Duodenal mucosa (tissue), 2 donors: ENCODE measurements around the gene BCKDHA.
"Not testable (repeated sequence)": the region's sequence is repeated elsewhere in the genome, so short reads cannot be mapped to it uniquely, and the experiment has no call there.

Experiments used
- H3K27ac ChIP-seq: one replicate; pipeline ENCODE4 v1.7.0; 2013; ENCODE audit warnings: low read depth, low read length
- H3K27me3 ChIP-seq, 2 donors: one replicate each; pipeline ENCODE4 v1.7.0; 2013; ENCODE audit warnings: low read length in 2 of 2, control low read depth in 1 of 2; ENCODE audit not compliant: insufficient read depth in 2 of 2, control insufficient read depth in 1 of 2
- H3K36me3 ChIP-seq, 2 donors: one replicate each; pipeline ENCODE4 v1.7.0; 2013; ENCODE audit warnings: low read length in 2 of 2, control low read depth in 1 of 2; ENCODE audit not compliant: insufficient read depth in 2 of 2, control insufficient read depth in 1 of 2
- H3K4me1 ChIP-seq, 2 donors: one replicate each; pipeline ENCODE4 v1.7.0; 2013; ENCODE audit warnings: low read length in 2 of 2, control low read depth in 1 of 2; ENCODE audit not compliant: insufficient read depth in 2 of 2, control insufficient read depth in 1 of 2
- H3K4me3 ChIP-seq, 2 donors: one replicate each; pipeline ENCODE4 v1.7.0; 2013; ENCODE audit warnings: low read length in 2 of 2, low read depth in 1 of 2
- H3K9ac ChIP-seq, 2 donors: one replicate each; pipeline ENCODE4 v1.7.0; 2013; ENCODE audit warnings: low read length in 2 of 2, low read depth in 1 of 2
- H3K9me3 ChIP-seq, 2 donors: one replicate each; pipeline ENCODE4 v1.7.0; 2013; ENCODE audit warnings: low read length in 2 of 2, control low read depth in 1 of 2; ENCODE audit not compliant: control insufficient read depth in 1 of 2

BCKDHA gene

GRCh38 chr19:41403181-41403970 lies 5.8 kb downstream of the BCKDHA start:
- Histone ChIP-seq H3K27me3 (no peaks in the 10 kb centered on the region), H3K27ac (no peak overlapping the region), H3K36me3 (peaks cover 3 to 10% of the 10 kb centered on the region in 2 donors), H3K9me3 (no peaks in the 10 kb centered on the region), H3K4me3 (no peak overlapping the region), H3K9ac (no peak overlapping the region), H3K4me1 (peaks cover 11 to 15% of the 10 kb centered on the region in 2 donors)

GRCh38 chr19:41405776-41406175 lies 8.2 kb downstream of the BCKDHA start:
- Histone ChIP-seq H3K4me3 (no peak overlapping the region), H3K4me1 (peaks cover 8 to 18% of the 10 kb centered on the region in 2 donors), H3K9me3 (no peaks in the 10 kb centered on the region), H3K9ac (no peak overlapping the region), H3K27me3 (no peaks in the 10 kb centered on the region), H3K36me3 (peaks cover 8 to 13% of the 10 kb centered on the region in 2 donors), H3K27ac (no peak overlapping the region)

- Histone ChIP-seq H3K27ac (no peak overlapping the region), H3K36me3 (peaks cover 11 to 17% of the 10 kb centered on the region in 2 donors), H3K9ac (no peak overlapping the region), H3K4me3 (no peak overlapping the region), H3K9me3 (no peaks in the 10 kb centered on the region), H3K27me3 (no peaks in the 10 kb centered on the region), H3K4me1 (peaks cover 8 to 18% of the 10 kb centered on the region in 2 donors)
Measured at GRCh38 chr19:41407271-41407670, 9.7 kb downstream of the BCKDHA start.

- Histone ChIP-seq H3K27me3 (no peaks in the 10 kb centered on the region), H3K9ac (no peak overlapping the region), H3K9me3 (no peaks in the 10 kb centered on the region), H3K36me3 (peaks cover 11 to 18% of the 10 kb centered on the region in 2 donors), H3K4me3 (no peak overlapping the region), H3K27ac (no peak overlapping the region), H3K4me1 (peaks cover 8 to 14% of the 10 kb centered on the region in 2 donors)
Measured at GRCh38 chr19:41408256-41408655, 10.6 kb downstream of the BCKDHA start.

- H3K27ac ChIP-seq, H3K9ac ChIP-seq, H3K9me3 ChIP-seq, H3K27me3 ChIP-seq, H3K4me3 ChIP-seq: not testable (repeated sequence)
- peaks cover 8 to 24% of the 10 kb centered on the region in 2 donors for H3K36me3 ChIP-seq
- H3K4me1 ChIP-seq: peaks cover 8 to 11% of the 10 kb centered on the region in 2 donors
Measured at GRCh38 chr19:41408846-41409245, 11.2 kb downstream of the BCKDHA start.

GRCh38 chr19:41409288-41409687 lies 11.7 kb downstream of the BCKDHA start:
- Histone ChIP-seq H3K27me3 (no peaks in the 10 kb centered on the region), H3K9ac (no peak overlapping the region), H3K4me3 (no peak overlapping the region), H3K27ac (no peak overlapping the region), H3K4me1 (peaks cover 10 to 15% of the 10 kb centered on the region in 2 donors), H3K9me3 (no peaks in the 10 kb centered on the region), H3K36me3 (peaks cover 8 to 28% of the 10 kb centered on the region in 2 donors)

- no peaks in the 10 kb centered on the region for H3K27me3 ChIP-seq
- H3K9ac ChIP-seq: no peak overlapping the region
- peaks cover 13 to 40% of the 10 kb centered on the region in 2 donors for H3K36me3 ChIP-seq
- no peak overlapping the region for H3K27ac ChIP-seq
- no peak overlapping the region for H3K4me3 ChIP-seq
- H3K4me1 ChIP-seq: peaks cover 21% of the 10 kb centered on the region in 2 donors
- no peaks in the 10 kb centered on the region for H3K9me3 ChIP-seq
Measured at GRCh38 chr19:41410336-41411054, 12.9 kb downstream of the BCKDHA start.

- Histone ChIP-seq H3K36me3 (peaks cover 13 to 40% of the 10 kb centered on the region in 2 donors), H3K27me3 (no peaks in the 10 kb centered on the region), H3K27ac (no peak overlapping the region), H3K4me3 (no peak overlapping the region), H3K4me1 (peaks cover 21% of the 10 kb centered on the region in 2 donors), H3K9ac (no peak overlapping the region), H3K9me3 (no peaks in the 10 kb centered on the region)
Measured at GRCh38 chr19:41411100-41411967, 13.7 kb downstream of the BCKDHA start.

GRCh38 chr19:41411968-41412265 lies 14.3 kb downstream of the BCKDHA start:
- Histone ChIP-seq H3K4me3 (no peak overlapping the region), H3K36me3 (peaks cover 13 to 45% of the 10 kb centered on the region in 2 donors), H3K9me3 (no peaks in the 10 kb centered on the region), H3K27ac (no peak overlapping the region), H3K27me3 (no peaks in the 10 kb centered on the region), H3K4me1 (peaks cover 21% of the 10 kb centered on the region in 2 donors), H3K9ac (no peak overlapping the region)

GRCh38 chr19:41412953-41413352 lies 15.3 kb downstream of the BCKDHA start:
- Histone ChIP-seq H3K9ac (no peak overlapping the region), H3K9me3 (no peaks in the 10 kb centered on the region), H3K27me3 (no peaks in the 10 kb centered on the region), H3K27ac (no peak overlapping the region), H3K4me3 (no peak overlapping the region), H3K4me1 (peaks cover 21% of the 10 kb centered on the region in 2 donors), H3K36me3 (peaks cover 13 to 52% of the 10 kb centered on the region in 2 donors)
